CD14-positive monocyte (primary cell): ENCODE measurements around the gene BMP7. TPM values are rescaled to one million over a fixed set of nuclear protein-coding genes. Genes with fewer than 3 reads are reported as not detected.

Experiments used
- DNase-seq, 3 donors: peaks; one replicate each; pipeline ENCODE4 v3.0.0-alpha.2; 2011 to 2022
- H2AFZ ChIP-seq: 2 replicates; pipeline ENCODE4 v1.6.0; 2012; ENCODE audit warnings: mild to moderate bottlenecking, low read depth, low read length, inconsistent platforms; ENCODE audit not compliant: insufficient read depth, poor library complexity, severe bottlenecking
- H3K27ac ChIP-seq, 2 donors: 1 replicate in 1 of 2; 2 replicates in 1 of 2; pipeline ENCODE4 v1.5.1; 2012 to 2013; ENCODE audit warnings: low read length in 2 of 2, control low read depth in 1 of 2, inconsistent platforms in 1 of 2, low read depth in 1 of 2, mild to moderate bottlenecking in 1 of 2
- H3K27me3 ChIP-seq, 2 donors: one replicate each; pipeline versions ENCODE4 v1.6.0 to v1.6.1; 2011 to 2013; ENCODE audit warnings: low read length in 2 of 2; ENCODE audit not compliant: control insufficient read depth in 2 of 2, insufficient read depth in 2 of 2
- H3K36me3 ChIP-seq, 2 donors: replicated peaks in 1 of 2; 1 replicate in 1 of 2; 2 replicates in 1 of 2; pipeline versions ENCODE4 v1.5.1 to v1.6.1; 2012 to 2013; ENCODE audit warnings: low read length in 2 of 2, control low read depth in 1 of 2, inconsistent platforms in 1 of 2, mild to moderate bottlenecking in 1 of 2; ENCODE audit not compliant: insufficient read depth in 2 of 2, control insufficient read depth in 1 of 2
- H3K4me1 ChIP-seq, 2 donors: 1 replicate in 1 of 2; 2 replicates in 1 of 2; pipeline versions ENCODE4 v1.5.1 to v1.6.1; 2012 to 2013; ENCODE audit warnings: low read length in 2 of 2, control low read depth in 1 of 2, inconsistent platforms in 1 of 2, mild to moderate bottlenecking in 1 of 2, moderate library complexity in 1 of 2; ENCODE audit not compliant: insufficient read depth in 2 of 2, control insufficient read depth in 1 of 2
- H3K4me2 ChIP-seq: replicated peaks from 2 replicates; pipeline ENCODE3; 2012; ENCODE audit warnings: low read length, moderate library complexity, mild to moderate bottlenecking; ENCODE audit not compliant: poor library complexity, severe bottlenecking; ENCODE audit errors: extremely low read depth
- H3K4me3 ChIP-seq, 3 experiments: fragments of 200-600 bp in 1 of 3; sonication (generic) in 1 of 3; replicated peaks in 1 of 3; 1 replicate in 2 of 3; 2 replicates in 1 of 3; pipeline ENCODE4 v1.5.1; 2011 to 2013; ENCODE audit warnings: low read length in 3 of 3, mild to moderate bottlenecking in 3 of 3, control low read depth in 2 of 3, low read depth in 2 of 3, inconsistent platforms in 1 of 3, moderate library complexity in 1 of 3
- H3K79me2 ChIP-seq: 2 replicates; pipeline ENCODE4 v1.6.0; 2012; ENCODE audit warnings: mild to moderate bottlenecking, control low read depth, inconsistent platforms, low read length, moderate library complexity; ENCODE audit not compliant: insufficient read depth
- H3K9ac ChIP-seq: 2 replicates; pipeline ENCODE4 v1.6.0; 2017; ENCODE audit warnings: low read length, mild to moderate bottlenecking; ENCODE audit not compliant: insufficient read depth, poor library complexity, severe bottlenecking
- H3K9me3 ChIP-seq, 2 donors: replicated peaks in 1 of 2; 1 replicate in 1 of 2; 2 replicates in 1 of 2; pipeline versions ENCODE4 v1.5.1 to v1.6.1; 2012 to 2013; ENCODE audit warnings: low read length in 2 of 2, control low read depth in 1 of 2; ENCODE audit not compliant: control insufficient read depth in 1 of 2, insufficient read depth in 1 of 2
- H4K20me1 ChIP-seq: 2 replicates; pipeline ENCODE4 v1.6.0; 2012; ENCODE audit warnings: mild to moderate bottlenecking, low read length, control low read depth, moderate library complexity; ENCODE audit not compliant: insufficient read depth
- H3K27ac Mint-ChIP-seq, 7 donors: one replicate each; pipeline ENCODE4 v1.8.0; 2020; ENCODE audit warnings: mild to moderate bottlenecking in 7 of 7, mixed read lengths in 7 of 7, moderate library complexity in 6 of 7, inconsistent platforms in 2 of 7
- H3K27me3 Mint-ChIP-seq, 3 donors: one replicate each; pipeline ENCODE4 v1.8.0; 2021 to 2022; ENCODE audit warnings: low read depth in 3 of 3, mild to moderate bottlenecking in 3 of 3, mixed read lengths in 3 of 3, moderate library complexity in 3 of 3, inconsistent platforms in 1 of 3
- H3K36me3 Mint-ChIP-seq, 2 donors: one replicate each; pipeline ENCODE4 v1.8.0; 2020; ENCODE audit warnings: mixed read lengths in 2 of 2, inconsistent platforms in 1 of 2, mild to moderate bottlenecking in 1 of 2
- H3K4me1 Mint-ChIP-seq: one replicate; pipeline ENCODE4 v1.8.0; 2020; ENCODE audit warnings: mild to moderate bottlenecking, mixed read lengths
- H3K4me3 Mint-ChIP-seq, 2 donors: one replicate each; pipeline ENCODE4 v1.8.0; 2020; ENCODE audit warnings: mild to moderate bottlenecking in 2 of 2, mixed read lengths in 2 of 2, moderate library complexity in 1 of 2
- H3K9me3 Mint-ChIP-seq, 7 donors: one replicate each; pipeline ENCODE4 v1.8.0; 2020 to 2022; ENCODE audit warnings: mixed read lengths in 7 of 7, mild to moderate bottlenecking in 6 of 7, moderate library complexity in 6 of 7, inconsistent platforms in 2 of 7
- CTCF ChIP-seq: fragments of 200-600 bp; IDR thresholded peaks from one replicate; pipeline ENCODE4 v1.8.0; 2022; ENCODE audit warnings: antibody characterized with exemption, mild to moderate bottlenecking
- WGBS: methylation state at CpG from one replicate; pipeline ENCODE4 v1.1.5; 2013; ENCODE audit warnings: missing lambda C conversion rate; ENCODE audit not compliant: insufficient coverage; 5-methylcytosine and 5-hydroxymethylcytosine counted together
- intact Hi-C, 2 donors: fragments of 100-400 bp; cut with micrococcal nuclease; formaldehyde crosslinking; loops; one replicate each; pipeline versions ENCODE4 v1.15.0 to v1.15.1; 2023
- polyA plus RNA-seq, 3 donors: library from polyadenylated mRNA; depleted of rRNA in 1 of 3; unstranded in 2 of 3; stranded (reverse) in 1 of 3; fragments of 300-500 nt in 2 of 3; fragments of >200 nt in 1 of 3; fragmentation: Illumina TruSeq in 2 of 3; gene quantifications; 1 replicate in 2 of 3; 2 replicates in 1 of 3; pipeline ENCODE4 v1.2.3, GENCODE V29; 2012 to 2021

BMP7 gene
- polyA plus RNA-seq, 3 donors: not detected

- Histone ChIP-seq H4K20me1 (no peaks in the 10 kb centered on the region), H3K4me3 (no peak overlapping the region), H3K9me3 (peaks cover 0 to 12% of the 10 kb centered on the region in 2 donors), H3K27ac (no peak overlapping the region), H3K79me2 (no peaks in the 10 kb centered on the region), H3K27me3 (peaks cover 56 to 96% of the 10 kb centered on the region in 2 donors), H3K9ac (no peak overlapping the region), H3K4me1 (no peaks in the 10 kb centered on the region), H3K36me3 (no peaks in the 10 kb centered on the region), H2AFZ (no peak overlapping the region), H3K4me2 (no peak overlapping the region)
- no peak overlapping the region for H3K27ac Mint-ChIP-seq
- TF ChIP-seq CTCF: no peak
- intact Hi-C loops: no loop called here
- no peaks in the 10 kb centered on the region for H3K36me3 Mint-ChIP-seq
- peak overlapping the region in 1 of 2 donors; percentile 88 for H3K4me3 Mint-ChIP-seq
- no peak for DNase-seq
- no peaks in the 10 kb centered on the region for H3K4me1 Mint-ChIP-seq
- peaks cover 84 to 98% (median 91%) of the 10 kb centered on the region in 3 donors for H3K27me3 Mint-ChIP-seq
- 4% methylated on average over 50 of the region's 54 CpGs for WGBS
- peaks cover 0 to 10% (median 0%) of the 10 kb centered on the region in 7 donors for H3K9me3 Mint-ChIP-seq
These were observed 2.3 kb downstream of the BMP7 start for GRCh38 chr20:57263801-57264792.

GRCh38 chr20:57262784-57263609 is 3.4 kb downstream of the BMP7 start:
- no peak overlapping the region for H3K9ac ChIP-seq
- H3K36me3 ChIP-seq: no peaks in the 10 kb centered on the region
- Mint-ChIP-seq H3K4me1 (no peaks in the 10 kb centered on the region), H3K36me3 (no peaks in the 10 kb centered on the region), H3K27me3 (peaks cover 86 to 96% (median 88%) of the 10 kb centered on the region in 3 donors), H3K4me3 (peak overlapping the region in 1 of 2 donors; percentile 88), H3K9me3 (peaks cover 0 to 10% (median 0%) of the 10 kb centered on the region in 7 donors), H3K27ac (peak overlapping the region in 1 of 7 donors; percentile 49)
- no peak overlapping the region for H2AFZ ChIP-seq
- no peak for DNase-seq
- TF ChIP-seq CTCF: no peak
- H4K20me1 ChIP-seq: no peaks in the 10 kb centered on the region
- peaks cover 63 to 92% of the 10 kb centered on the region in 2 donors for H3K27me3 ChIP-seq
- H3K4me1 ChIP-seq: no peaks in the 10 kb centered on the region
- intact Hi-C loops: no loop called here
- no peak overlapping the region for H3K27ac ChIP-seq
- H3K4me2 ChIP-seq: no peak overlapping the region
- WGBS: 35% methylated on average over 9 of the region's 10 CpGs
- peaks cover 0 to 12% of the 10 kb centered on the region in 2 donors for H3K9me3 ChIP-seq
- no peak overlapping the region for H3K4me3 ChIP-seq
- no peaks in the 10 kb centered on the region for H3K79me2 ChIP-seq
